GM19468 (cell line): ENCODE measurements around the gene RNF128.

Experiments used
- ATAC-seq: cut with Tn5 transposase; IDR thresholded peaks from one replicate; pipeline ENCODE4 v1.9.1; 2021; ENCODE audit warnings: mild to moderate bottlenecking, moderate library complexity, moderate number of reproducible peaks; ENCODE audit not compliant: unreplicated experiment; ENCODE audit errors: extremely low read depth

RNF128 gene, protein sequence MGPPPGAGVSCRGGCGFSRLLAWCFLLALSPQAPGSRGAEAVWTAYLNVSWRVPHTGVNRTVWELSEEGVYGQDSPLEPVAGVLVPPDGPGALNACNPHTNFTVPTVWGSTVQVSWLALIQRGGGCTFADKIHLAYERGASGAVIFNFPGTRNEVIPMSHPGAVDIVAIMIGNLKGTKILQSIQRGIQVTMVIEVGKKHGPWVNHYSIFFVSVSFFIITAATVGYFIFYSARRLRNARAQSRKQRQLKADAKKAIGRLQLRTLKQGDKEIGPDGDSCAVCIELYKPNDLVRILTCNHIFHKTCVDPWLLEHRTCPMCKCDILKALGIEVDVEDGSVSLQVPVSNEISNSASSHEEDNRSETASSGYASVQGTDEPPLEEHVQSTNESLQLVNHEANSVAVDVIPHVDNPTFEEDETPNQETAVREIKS

DNA sequence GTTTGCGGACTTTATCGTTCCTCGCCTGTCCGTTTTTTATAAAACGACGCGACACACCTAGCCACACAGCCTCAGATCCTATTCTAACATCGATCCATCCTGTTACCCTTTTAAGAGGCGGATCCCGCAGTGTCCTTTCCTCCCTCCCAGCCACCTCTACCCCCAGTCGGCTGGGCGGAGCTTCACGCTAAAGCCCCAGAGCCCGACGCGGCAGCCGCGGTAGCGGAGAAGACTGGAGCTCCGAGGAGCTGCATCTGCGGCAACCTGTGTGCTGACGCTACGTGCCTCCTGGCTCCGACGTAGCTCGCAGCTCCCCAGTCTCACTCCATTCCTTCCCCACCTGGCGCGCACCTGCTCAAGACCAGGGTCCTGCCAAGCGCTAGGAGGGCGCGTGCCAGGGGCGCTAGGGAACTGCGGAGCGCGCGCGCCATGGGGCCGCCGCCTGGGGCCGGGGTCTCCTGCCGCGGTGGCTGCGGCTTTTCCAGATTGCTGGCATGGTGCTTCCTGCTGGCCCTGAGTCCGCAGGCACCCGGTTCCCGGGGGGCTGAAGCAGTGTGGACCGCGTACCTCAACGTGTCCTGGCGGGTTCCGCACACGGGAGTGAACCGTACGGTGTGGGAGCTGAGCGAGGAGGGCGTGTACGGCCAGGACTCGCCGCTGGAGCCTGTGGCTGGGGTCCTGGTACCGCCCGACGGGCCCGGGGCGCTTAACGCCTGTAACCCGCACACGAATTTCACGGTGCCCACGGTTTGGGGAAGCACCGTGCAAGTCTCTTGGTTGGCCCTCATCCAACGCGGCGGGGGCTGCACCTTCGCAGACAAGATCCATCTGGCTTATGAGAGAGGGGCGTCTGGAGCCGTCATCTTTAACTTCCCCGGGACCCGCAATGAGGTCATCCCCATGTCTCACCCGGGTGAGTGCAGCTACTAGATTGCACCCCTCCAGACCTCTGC, at the start of gene RNF128:
RNF128 (plus strand) TSS at position 217 of the 953 bp plus-strand sequence; CDS start at position 430, 213 bp downstream.
- no peak for ATAC-seq

DNA sequence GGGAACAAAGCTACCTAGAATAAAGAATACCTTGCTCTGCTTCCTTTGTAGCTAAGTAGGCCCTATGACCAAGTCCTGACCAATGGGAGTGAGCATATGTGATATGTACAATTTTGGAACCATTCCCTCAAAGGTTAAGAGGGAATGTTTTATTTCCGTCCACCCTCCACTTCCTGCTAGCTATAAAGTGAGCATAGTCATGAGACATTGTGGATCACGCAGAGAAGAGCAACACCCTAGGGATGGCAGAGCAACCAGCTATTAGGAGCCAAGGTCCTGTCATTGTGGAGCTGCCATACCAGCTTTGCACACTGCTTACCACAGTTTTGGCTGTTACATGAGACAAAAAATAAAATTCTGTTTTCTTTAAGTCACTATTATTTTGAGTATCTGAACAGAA, 45.8 kb upstream of the RNF128 start:
- ATAC-seq: no peak

DNA sequence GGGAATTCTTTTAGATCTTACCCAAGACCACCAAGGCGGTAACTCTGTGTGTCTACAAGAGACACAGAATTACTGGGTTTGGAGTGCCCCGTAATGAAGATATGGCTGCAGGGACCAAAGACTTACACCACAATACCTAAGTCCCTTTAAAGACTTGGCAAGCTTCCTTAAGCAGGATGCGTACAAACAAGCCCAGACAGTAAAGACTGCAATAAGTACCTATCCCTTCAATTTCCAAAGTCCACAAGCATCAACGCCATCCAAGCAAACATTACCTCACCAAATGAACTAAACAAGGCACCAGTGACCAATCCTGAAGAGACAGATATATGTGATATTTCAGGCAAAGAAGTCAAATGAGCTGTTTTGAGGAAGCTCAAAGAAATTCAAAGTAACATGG, 42.3 kb upstream of the RNF128 start:
- ATAC-seq: no peak

DNA sequence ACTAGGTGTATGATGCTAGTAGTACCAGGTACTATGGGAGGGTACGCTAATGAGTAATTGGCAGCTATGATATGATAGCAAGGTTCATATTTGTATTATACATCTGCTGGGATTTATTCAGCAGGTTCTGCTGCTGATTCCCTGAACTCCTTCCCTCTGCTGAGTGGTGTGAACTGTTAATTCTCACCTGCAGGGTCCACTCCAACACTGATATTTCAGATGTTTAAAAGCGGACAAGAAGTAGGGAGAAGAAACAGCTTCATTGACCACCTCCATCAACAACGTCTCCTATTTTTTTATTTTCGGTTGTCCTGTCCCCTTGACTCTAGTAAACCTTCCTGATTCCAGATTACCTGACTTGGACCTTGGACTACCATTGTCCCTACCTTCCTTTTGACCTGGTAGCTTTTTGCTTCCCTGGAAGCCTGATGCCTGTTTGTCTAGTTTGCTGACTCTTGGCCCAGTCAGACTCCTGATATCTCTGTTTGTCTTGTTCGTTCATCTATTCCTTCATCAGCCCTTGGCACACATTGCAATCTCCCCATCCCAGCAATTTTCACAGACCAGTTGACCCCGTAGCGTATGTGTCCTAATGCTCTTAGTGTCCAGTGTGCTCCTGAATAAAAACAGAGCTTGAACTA, 34.0 kb upstream of the RNF128 start:
- no peak for ATAC-seq

DNA sequence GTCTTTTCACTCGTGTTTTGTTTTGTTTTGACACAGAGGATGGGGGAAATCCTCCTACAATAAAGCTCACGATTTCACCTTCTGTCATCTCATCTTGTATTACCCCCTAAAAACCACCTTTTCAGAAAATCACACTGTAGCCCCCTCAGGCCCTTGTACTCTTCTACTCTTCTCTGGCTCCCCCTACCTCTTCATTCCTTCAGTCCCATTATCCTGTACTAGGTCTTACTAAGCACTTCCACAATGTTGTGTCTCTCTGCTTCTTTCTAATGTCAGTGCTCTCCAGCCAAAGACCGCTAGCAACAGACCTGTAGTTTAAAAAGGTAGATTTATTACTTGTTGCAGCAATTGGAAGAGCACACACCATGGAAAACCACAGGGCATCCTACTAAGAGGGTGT, 30.0 kb upstream of the RNF128 start:
- no peak for ATAC-seq

DNA sequence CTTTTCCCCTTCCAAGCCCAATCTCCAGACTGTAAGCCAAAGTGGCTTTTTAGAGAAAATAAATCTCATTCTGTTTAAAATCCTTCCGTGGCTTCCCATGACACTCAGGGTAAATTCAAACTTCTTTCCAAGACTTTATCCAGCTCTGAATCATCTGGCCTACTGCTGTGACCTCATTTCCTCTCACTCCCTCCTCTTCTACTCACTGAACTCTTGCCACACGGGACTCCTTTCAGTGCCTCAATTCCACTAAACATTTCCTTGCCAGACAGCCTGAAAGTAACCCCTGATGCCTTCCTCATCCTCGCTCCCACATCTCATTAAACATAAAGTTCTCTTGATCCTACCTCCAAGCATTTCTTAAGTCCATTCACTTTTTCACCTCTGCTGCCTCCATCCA, 27.8 kb upstream of the RNF128 start:
- no peak for ATAC-seq

DNA sequence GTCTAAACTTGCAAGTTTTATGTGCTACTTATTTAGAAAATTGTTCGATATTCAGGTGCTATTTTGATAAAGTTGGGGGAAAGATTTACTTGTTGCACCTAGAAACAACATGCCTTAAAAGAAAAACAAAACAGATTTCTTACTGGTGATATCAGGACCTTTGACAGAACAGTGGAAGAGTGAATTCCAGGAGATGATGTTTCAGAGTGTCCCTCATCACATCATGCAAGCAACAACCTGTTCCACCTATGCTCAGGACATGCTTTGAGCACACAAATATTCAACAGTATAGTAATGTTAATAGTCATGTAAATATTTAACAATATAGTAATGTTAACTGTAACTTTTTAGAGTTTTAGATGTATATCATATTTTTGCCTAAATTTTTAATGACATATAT, 23.9 kb upstream of the RNF128 start:
- ATAC-seq: no peak

DNA sequence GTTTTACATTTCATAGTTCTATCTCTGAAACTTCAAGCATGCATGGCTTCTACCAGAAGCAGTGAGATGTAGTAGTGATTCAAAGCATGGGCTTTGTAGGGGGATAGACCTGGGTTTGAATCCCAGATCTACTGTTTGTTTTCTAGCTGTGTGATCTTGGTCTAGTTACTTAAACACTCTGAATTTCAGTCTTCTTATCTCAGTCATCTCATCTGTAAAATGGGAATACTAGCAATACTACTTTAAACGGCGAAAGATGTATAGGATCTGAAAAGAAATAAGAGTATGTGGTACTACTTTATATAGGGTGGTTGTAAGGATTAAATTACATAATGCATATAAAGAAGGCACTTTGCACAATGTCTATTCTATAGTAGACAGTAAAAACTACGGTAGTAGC, 20.0 kb upstream of the RNF128 start:
- no peak for ATAC-seq

DNA sequence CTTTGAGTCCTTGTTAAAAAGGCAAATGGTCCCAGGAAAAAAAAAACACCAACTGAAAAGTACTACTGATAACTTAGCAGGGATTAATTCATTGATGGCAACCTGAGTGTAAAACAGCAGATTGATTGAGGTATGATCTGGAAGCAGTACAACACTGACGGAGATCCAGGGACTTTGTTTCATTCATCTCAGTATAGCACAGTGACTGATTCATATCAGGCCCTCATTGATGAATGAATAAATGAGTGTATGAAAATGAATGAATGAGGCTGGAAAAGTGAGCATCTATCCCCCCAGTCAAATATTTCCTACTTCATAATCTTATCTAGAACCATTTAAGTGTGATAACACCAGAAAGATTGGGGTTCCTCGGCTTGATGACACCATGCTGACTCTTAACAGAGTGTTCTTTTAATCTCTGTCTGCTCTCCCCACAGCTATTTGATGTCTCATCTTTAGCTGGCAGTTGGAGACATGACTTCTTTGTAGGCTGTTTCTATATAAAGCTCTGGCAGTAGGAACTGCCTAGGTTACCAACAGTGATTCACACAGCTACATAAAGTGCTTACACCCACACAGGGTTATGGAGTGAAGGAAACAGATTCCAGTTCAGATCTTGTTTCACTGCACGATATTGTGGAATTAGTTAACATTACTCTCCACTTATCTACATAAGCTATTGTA, 18.6 kb upstream of the RNF128 start:
- no peak for ATAC-seq

DNA sequence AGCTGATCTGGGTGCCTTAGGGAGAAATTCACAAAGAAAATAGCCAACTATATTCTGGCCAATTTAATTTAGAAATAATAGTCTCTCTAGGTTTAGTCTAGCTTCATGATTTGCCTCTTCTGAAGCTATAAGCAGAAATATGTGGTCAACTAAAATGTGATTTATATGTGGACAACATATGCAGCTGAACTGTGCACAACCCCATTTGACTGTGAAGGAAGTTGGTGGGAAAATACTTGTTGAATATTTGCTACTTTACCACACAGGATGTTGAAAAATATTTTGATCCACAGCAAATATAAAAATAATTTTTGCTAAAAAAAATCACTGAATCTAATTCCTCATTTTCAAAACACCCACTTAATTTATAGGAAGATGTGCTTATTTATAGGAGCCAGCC, 15.7 kb upstream of the RNF128 start:
- ATAC-seq: no peak

DNA sequence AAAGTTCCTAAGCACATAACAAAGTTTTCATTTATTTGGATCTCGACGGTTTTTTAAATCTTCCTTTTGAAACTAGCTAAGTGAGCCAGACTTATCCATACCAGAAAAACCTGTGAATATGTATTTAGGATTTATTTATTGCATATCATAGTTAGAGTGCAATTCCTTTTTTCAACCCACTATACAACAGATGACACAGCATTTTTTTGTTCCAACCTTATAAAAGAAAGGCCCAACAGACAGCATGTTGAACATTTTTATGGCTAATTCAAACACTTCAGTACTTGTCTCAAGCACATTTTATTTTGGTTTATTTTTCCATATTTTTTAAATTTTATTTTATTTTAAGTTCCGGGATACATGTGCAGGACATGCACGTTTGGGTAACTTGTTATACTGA, 15.1 kb upstream of the RNF128 start:
- no peak for ATAC-seq

DNA sequence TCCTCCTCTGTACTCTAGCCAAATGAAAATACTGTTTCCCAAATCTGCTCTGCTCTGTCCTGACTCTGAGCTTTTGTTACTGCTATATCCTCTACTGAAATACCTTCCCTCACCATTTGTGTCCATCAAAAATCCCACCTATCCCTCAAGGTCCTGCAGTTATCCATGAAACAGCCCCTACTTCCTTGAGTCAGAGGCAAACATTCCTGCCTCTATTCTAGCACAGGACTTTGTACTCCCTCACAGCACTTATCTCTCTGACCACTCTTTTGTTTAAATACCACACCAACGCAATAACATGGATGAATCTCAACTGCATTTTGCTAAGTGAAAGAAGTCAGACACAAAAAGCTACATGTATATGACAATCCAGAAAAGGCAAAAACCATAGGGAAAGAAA, 10.5 kb upstream of the RNF128 start:
- no peak for ATAC-seq

DNA sequence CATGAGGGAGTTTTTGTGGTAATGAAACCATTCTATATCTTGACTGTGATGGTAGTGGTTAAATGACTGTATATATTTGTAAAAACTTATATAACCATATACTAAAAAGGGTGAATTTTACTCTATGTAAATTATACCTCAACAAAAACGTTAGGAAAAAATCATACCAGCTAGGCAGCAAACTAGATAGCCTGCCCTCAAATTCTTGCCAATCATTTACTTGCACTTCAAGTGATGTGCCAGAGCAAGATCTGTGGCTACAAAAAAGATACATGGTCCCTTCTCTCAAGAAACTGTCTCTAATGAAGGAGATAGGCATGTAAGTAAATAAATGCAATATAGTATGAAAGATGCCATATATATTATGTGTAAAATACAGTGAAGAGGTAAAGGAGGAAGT, 10.0 kb upstream of the RNF128 start:
- no peak for ATAC-seq

DNA sequence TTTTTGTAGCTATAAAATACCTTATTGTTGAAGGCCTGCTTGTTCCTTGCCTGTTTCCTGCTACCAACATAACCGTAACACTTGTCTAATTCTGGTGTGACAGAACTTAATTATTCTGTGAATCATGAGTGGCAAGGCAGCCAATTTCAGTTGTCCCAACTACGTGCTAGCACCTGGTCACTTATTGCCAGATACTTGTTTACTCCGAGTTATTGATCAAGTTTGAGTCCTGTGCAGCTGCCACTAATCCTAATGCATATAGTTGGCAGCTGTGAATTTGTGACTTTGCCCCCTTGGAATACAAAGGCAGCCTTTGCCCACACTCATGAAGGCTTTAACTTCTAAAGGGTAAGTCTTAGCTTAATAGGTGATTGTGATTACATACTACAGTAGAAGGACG, 7.8 kb upstream of the RNF128 start:
- ATAC-seq: no peak

DNA sequence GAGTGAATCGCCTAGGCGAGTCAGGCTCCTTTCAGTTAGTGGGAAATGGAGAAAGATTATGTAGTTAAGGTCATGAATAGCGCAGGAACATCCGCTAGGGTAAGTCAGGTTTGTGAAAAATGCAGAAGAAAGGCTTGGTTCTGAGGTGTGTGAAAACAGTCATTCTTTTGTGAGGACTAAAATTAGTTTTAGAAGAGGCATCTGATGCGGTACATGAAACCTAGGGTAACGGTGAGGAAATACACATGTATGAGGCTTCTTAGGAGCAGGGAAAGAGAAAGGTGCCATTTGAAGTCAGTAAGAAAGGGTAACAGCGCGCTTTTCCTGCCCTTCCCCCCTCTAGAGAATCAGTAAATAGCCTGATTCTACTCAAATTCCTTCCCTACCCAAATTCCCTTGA, 570 bp upstream of the RNF128 start:
- no peak for ATAC-seq

DNA sequence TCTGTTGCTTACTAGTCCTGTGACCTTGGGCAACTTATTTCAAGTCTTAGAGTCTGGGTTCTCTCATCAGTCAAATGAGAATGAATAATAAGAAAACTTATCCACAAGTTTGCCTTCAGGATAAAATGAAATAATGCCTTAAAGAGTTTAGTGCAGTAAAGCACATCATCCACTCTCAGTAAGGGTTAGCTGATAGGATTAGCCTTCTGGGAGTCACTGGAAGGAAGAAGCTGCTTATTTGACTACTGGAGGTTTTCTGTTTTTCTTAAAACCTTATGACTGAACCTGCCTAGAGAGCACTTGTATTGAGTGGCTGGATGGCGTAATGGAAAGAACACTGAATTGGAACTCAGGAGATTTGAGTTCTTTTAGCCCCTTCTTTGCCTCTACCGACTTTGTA, 1.8 kb downstream of the RNF128 start:
- ATAC-seq: no peak

DNA sequence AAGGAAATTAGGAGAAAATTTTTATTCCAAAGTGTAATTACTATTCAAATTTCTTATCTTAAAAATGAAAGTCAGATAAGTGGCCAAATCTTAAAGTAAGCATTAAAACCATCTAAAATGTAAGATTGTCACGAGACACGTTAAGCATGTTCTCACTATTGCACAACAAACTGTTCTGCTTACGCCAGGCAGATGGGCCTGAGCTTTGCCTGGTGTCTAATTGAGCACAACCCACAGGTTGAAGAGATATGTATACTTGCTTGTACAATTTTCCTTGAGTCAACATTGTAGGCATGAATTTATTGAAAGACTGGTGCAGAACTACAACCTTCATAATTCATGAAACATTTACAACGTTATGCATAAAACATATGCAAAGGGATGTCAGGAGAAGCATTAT, 3.9 kb downstream of the RNF128 start:
- ATAC-seq: no peak

DNA sequence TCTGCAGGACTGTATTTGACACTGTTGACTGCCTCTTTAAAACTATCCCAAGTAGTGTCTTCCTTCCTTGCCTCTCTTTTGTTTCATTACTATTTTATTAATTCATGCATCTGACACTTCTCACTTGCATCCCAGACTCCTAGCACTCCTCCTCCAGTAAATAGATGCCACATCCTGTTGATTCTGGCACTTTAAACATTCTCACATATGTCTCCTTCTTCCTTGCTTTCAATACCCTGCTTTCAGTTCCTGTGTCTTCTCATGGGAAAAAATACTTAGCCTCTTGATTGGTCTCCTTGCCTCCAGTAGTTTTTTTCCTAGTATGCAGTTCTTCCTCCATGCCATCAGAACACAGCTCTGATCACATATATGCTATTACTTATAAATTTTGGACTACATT, 5.1 kb downstream of the RNF128 start:
- ATAC-seq: no peak

DNA sequence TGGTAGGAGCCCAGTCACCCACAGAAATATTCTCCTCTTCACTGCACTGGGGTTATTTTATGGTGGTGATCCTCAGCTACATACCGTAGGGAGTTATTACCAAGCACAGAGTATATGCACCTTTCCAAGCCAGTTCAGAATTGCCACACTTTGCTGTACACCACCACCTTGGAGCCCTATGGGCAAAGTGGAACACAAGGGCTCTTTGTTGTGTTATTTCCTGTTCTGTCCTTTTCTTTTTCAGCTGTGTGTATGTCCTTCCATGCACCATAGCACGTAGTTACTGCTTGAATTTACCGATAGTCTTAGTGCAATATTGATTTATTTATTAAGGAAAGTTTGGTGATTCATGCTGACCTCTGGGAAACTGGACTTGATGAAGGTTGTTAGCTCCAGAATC, 8.3 kb downstream of the RNF128 start:
- ATAC-seq: no peak

DNA sequence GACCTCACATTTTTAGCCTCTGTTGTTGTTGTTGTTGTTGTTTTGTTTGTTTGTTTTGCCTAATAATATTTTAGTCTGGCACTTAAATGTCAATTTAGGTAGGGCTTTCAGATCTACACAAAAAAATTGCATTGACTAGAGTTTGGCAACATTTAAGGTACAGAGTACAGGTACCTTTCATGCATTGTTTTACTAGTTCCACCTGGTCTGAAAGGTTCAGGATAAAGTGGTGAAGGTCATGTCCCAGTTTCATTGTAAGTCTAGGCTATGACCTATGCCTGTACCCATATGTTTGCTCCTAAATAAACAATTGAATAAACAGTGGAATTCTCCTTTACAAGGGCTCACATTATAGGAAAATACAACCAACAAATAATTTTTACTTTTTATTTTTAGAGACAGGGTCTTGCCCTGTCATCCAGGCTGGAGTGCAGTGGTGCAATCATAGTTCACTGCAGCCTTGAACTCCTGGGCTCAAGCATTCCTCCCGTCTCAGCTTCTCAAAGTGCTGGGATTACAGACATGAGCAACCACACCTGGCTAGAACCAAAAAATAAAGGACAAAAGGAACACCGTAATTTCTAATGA, 13.8 kb downstream of the RNF128 start:
- ATAC-seq: no peak
